OCI-LY7 (cell line): ENCODE data around the gene LFNG. TPM values are rescaled to one million over a fixed set of nuclear protein-coding genes. Genes with fewer than 3 reads are reported as not detected.

Source experiments
- BruUV-seq: library from RNA; stranded (reverse); fragments of 400-500 nt; replicated peaks from 2 replicates; lab custom pipeline; 2021; lab: Mats Ljungman, UMichigan
- CTCF ChIA-PET: fragments of 300-600 bp; sonication (Branson Sonifier 250); formaldehyde crosslinking; loops from one replicate; lab custom pipeline; 2022; ENCODE audit warnings: antibody characterized with exemption; ENCODE audit not compliant: unreplicated experiment; lab: Charles Lee
- POLR2A ChIA-PET: fragments of 300-600 bp; sonication (Branson Sonifier 250); formaldehyde crosslinking; loops from one replicate; lab custom pipeline; 2022; ENCODE audit warnings: antibody characterized with exemption; lab: Charles Lee
- DNase-seq: peaks from one replicate; pipeline ENCODE4 v3.0.0-alpha.2; 2015; ENCODE audit warnings: low spot score
- H2AFZ ChIP-seq: fragments of 200-600 bp; sonication (generic), shearing (Covaris generic); 2 replicates; pipeline ENCODE4 v1.6.1; 2014; ENCODE audit warnings: mild to moderate bottlenecking, antibody characterized with exemption, low read length, moderate library complexity
- H3K27ac ChIP-seq: fragments of 200-600 bp; sonication (generic); 2 replicates; pipeline ENCODE4 v1.5.1; 2014; ENCODE audit warnings: mixed run types, low read depth, mild to moderate bottlenecking, moderate library complexity, low read length, inconsistent platforms; ENCODE audit not compliant: poor library complexity, severe bottlenecking
- H3K36me3 ChIP-seq: fragments of 200-600 bp; sonication (generic); 2 replicates; pipeline ENCODE4 v1.6.1; 2014; ENCODE audit warnings: mild to moderate bottlenecking, antibody characterized with exemption, low read length, moderate library complexity, mixed read lengths; ENCODE audit not compliant: insufficient read depth
- H3K4me1 ChIP-seq: fragments of 200-600 bp; sonication (generic); 2 replicates; pipeline ENCODE4 v1.5.1; 2014; ENCODE audit warnings: mild to moderate bottlenecking, low read length; ENCODE audit not compliant: insufficient read depth, poor library complexity, severe bottlenecking
- H3K4me2 ChIP-seq: fragments of 200-600 bp; sonication (generic); 2 replicates; pipeline ENCODE4 v1.6.1; 2014; ENCODE audit warnings: mild to moderate bottlenecking, low read length
- H3K4me3 ChIP-seq: fragments of 200-600 bp; sonication (generic); 2 replicates; pipeline ENCODE4 v1.5.1; 2014; ENCODE audit warnings: mild to moderate bottlenecking, low read depth, low read length; ENCODE audit not compliant: poor library complexity, severe bottlenecking
- H3K79me2 ChIP-seq: fragments of 200-600 bp; sonication (generic); 2 replicates; pipeline ENCODE4 v1.6.1; 2016; ENCODE audit warnings: low read depth, mild to moderate bottlenecking, low read length, moderate library complexity, mixed read lengths; ENCODE audit not compliant: insufficient read depth
- H3K9me2 ChIP-seq: fragments of 200-600 bp; sonication (generic); 2 replicates; pipeline ENCODE4 v1.6.1; 2016; ENCODE audit warnings: mild to moderate bottlenecking, low read length, mixed read lengths; ENCODE audit not compliant: insufficient read depth
- H3K9me3 ChIP-seq: fragments of 200-600 bp; sonication (generic); 2 replicates; pipeline ENCODE4 v1.6.1; 2014; ENCODE audit warnings: mild to moderate bottlenecking, mixed run types, low read length, mixed read lengths
- H4K20me1 ChIP-seq: fragments of 200-600 bp; sonication (generic); 2 replicates; pipeline ENCODE4 v1.6.1; 2014; ENCODE audit warnings: mild to moderate bottlenecking, antibody characterized with exemption, low read length, moderate library complexity, mixed read lengths; ENCODE audit not compliant: insufficient read depth
- EZH2phosphoT487 ChIP-seq: fragments of 200-600 bp; sonication (generic); IDR thresholded peaks from 2 replicates; pipeline ENCODE4 v1.6.1; 2018; ENCODE audit warnings: low read depth, borderline replicate concordance, mild to moderate bottlenecking, mixed run types, antibody characterized with exemption, low read length, moderate library complexity, mixed read lengths
- intact Hi-C: fragments of 100-400 bp; cut with micrococcal nuclease; formaldehyde crosslinking; loops from one replicate; pipeline ENCODE4 v1.10.0; 2022; ENCODE audit not compliant: unreplicated experiment
- total RNA-seq, 2 experiments: library from RNA; depleted of rRNA in 1 of 2; stranded (reverse); fragments of >200 nt in 1 of 2; shearing (Covaris generic) in 1 of 2; gene quantifications; 2 replicates each; pipeline ENCODE4 v1.2.3, GENCODE V29; 2014 to 2022
- TF ChIP-seq, protein P1 (sequence below): fragments of 200-600 bp; sonication (generic); conservative IDR thresholded peaks from 2 replicates; pipeline ENCODE4 v1.5.1; 2014; ENCODE audit warnings: mild to moderate bottlenecking, antibody characterized with exemption, low read length, moderate library complexity, mixed read lengths

Gene LFNG
- total RNA-seq, 2 experiments from 2014 or later: 1.2 to 2.1 TPM

GRCh38 chr7:2473496-2474180 is 45.9 kb upstream of the LFNG start:
- H3K4me1 ChIP-seq: no peaks in the 10 kb centered on the region
- TF ChIP-seq, protein P1, sequence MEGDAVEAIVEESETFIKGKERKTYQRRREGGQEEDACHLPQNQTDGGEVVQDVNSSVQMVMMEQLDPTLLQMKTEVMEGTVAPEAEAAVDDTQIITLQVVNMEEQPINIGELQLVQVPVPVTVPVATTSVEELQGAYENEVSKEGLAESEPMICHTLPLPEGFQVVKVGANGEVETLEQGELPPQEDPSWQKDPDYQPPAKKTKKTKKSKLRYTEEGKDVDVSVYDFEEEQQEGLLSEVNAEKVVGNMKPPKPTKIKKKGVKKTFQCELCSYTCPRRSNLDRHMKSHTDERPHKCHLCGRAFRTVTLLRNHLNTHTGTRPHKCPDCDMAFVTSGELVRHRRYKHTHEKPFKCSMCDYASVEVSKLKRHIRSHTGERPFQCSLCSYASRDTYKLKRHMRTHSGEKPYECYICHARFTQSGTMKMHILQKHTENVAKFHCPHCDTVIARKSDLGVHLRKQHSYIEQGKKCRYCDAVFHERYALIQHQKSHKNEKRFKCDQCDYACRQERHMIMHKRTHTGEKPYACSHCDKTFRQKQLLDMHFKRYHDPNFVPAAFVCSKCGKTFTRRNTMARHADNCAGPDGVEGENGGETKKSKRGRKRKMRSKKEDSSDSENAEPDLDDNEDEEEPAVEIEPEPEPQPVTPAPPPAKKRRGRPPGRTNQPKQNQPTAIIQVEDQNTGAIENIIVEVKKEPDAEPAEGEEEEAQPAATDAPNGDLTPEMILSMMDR: no peak
- no peak for TF ChIP-seq EZH2phosphoT487
- no peaks in the 10 kb centered on the region for H3K36me3 ChIP-seq
- H4K20me1 ChIP-seq: no peaks in the 10 kb centered on the region; the same call in 1 of the 2 replicates
- H3K79me2 ChIP-seq: no peaks in the 10 kb centered on the region
- H3K27ac ChIP-seq: no peak overlapping the region
- H3K4me3 ChIP-seq: no peak overlapping the region
- H3K4me2 ChIP-seq: no peak overlapping the region
- H2AFZ ChIP-seq: no peak overlapping the region
- intact Hi-C loops: no loop called here
- H3K9me3 ChIP-seq: no peaks in the 10 kb centered on the region
- ChIA-PET POLR2A (no interaction called here), CTCF (no interaction called here)
- no TSS peak for BruUV-seq
- DNase-seq: no peak
- H3K9me2 ChIP-seq: no peaks in the 10 kb centered on the region

GRCh38 chr7:2474224-2474623 is 45.4 kb upstream of the LFNG start:
- Histone ChIP-seq H3K9me3 (no peaks in the 10 kb centered on the region), H3K79me2 (no peaks in the 10 kb centered on the region), H2AFZ (no peak overlapping the region), H3K9me2 (no peaks in the 10 kb centered on the region), H4K20me1 (no peaks in the 10 kb centered on the region; the same call in 1 of the 2 replicates), H3K4me2 (no peak overlapping the region), H3K4me1 (no peaks in the 10 kb centered on the region), H3K27ac (no peak overlapping the region), H3K4me3 (no peak overlapping the region), H3K36me3 (no peaks in the 10 kb centered on the region)
- TF ChIP-seq, protein P1: no peak
- TF ChIP-seq EZH2phosphoT487: no peak
- no peak for DNase-seq
- POLR2A ChIA-PET: no interaction called here
- intact Hi-C loops: no loop called here
- no TSS peak for BruUV-seq
- CTCF ChIA-PET: no interaction called here
